ENCODE data around the gene FYN.

FYN gene

DNA sequence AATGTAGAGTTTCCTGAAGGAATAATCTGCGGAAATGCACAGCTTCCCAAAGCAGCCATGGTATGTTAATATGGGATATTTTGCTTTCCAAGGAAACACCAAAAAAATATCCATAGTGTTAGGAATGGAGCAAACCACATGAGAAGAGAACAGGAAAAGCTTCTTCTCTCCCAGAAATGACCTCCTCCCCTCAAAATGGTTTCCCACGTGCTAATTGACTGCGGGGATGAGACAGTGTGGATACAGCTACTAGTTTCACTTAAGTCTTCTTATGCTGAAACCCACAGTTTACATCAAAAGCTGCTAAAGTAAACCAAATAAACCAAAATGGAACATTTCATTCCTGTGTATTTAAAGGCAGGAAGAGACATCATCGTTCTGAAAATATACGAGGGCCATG lies 69.4 kb downstream of the FYN start:
- TF ChIP-seq FOXM1 (IDR thresholded peaks at IDR 0.05; ENCODE audit: borderline replicate concordance, low read depth) (no peak), EGR1 (IDR thresholded peaks at IDR 0.05) (no peak), TEAD4 (IDR thresholded peaks at IDR 0.05) (no peak), EP300 (IDR thresholded peaks at IDR 0.05; ENCODE audit: borderline replicate concordance) (no peak), TAF1 (IDR thresholded peaks at IDR 0.05; ENCODE audit: low read depth) (no peak), RAD21 (IDR thresholded peaks at IDR 0.05; ENCODE audit: low read depth) (no peak), CEBPB (IDR thresholded peaks at IDR 0.05) (no peak)
- TF ChIP-seq, protein P1, sequence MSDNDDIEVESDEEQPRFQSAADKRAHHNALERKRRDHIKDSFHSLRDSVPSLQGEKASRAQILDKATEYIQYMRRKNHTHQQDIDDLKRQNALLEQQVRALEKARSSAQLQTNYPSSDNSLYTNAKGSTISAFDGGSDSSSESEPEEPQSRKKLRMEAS (IDR thresholded peaks at IDR 0.05), result no peak
- TF ChIP-seq, protein P2, sequence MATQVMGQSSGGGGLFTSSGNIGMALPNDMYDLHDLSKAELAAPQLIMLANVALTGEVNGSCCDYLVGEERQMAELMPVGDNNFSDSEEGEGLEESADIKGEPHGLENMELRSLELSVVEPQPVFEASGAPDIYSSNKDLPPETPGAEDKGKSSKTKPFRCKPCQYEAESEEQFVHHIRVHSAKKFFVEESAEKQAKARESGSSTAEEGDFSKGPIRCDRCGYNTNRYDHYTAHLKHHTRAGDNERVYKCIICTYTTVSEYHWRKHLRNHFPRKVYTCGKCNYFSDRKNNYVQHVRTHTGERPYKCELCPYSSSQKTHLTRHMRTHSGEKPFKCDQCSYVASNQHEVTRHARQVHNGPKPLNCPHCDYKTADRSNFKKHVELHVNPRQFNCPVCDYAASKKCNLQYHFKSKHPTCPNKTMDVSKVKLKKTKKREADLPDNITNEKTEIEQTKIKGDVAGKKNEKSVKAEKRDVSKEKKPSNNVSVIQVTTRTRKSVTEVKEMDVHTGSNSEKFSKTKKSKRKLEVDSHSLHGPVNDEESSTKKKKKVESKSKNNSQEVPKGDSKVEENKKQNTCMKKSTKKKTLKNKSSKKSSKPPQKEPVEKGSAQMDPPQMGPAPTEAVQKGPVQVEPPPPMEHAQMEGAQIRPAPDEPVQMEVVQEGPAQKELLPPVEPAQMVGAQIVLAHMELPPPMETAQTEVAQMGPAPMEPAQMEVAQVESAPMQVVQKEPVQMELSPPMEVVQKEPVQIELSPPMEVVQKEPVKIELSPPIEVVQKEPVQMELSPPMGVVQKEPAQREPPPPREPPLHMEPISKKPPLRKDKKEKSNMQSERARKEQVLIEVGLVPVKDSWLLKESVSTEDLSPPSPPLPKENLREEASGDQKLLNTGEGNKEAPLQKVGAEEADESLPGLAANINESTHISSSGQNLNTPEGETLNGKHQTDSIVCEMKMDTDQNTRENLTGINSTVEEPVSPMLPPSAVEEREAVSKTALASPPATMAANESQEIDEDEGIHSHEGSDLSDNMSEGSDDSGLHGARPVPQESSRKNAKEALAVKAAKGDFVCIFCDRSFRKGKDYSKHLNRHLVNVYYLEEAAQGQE (IDR thresholded peaks at IDR 0.05; ENCODE audit: low read depth), result no peak

DNA sequence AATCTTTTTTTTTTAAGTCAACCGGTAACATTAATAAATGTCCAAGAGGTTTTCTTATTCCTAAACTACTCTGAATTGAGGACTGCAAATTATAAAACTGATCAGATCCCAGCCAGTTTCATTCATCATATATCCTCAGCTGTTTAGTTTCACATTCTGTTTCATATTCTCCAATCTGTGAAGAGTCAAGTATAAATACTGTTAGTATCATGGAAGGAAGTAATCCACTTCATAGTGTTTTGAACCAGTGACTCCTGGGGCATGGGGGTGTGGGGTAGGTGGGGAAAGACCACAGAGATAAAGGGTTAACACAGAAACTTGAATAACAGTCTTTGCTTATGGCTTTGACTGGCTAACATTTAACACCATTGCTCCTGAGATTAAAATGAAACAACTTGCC lies 69.9 kb downstream of the FYN start:
- TF ChIP-seq CREB1 (IDR thresholded peaks at IDR 0.05; ENCODE audit: low read depth) (no peak), RAD21 (IDR thresholded peaks at IDR 0.05; ENCODE audit: low read depth) (no peak), TAF1 (IDR thresholded peaks at IDR 0.05; ENCODE audit: low read depth) (no peak), CEBPB (IDR thresholded peaks at IDR 0.05) (no peak), YY1 (IDR thresholded peaks at IDR 0.05; ENCODE audit: low read depth) (no peak), EGR1 (IDR thresholded peaks at IDR 0.05) (no peak), ZBTB7A (IDR thresholded peaks at IDR 0.05; ENCODE audit: low read depth) (no peak), NFIC (IDR thresholded peaks at IDR 0.05) (no peak), TCF12 (IDR thresholded peaks at IDR 0.05; ENCODE audit: low read depth) (no peak), FOXM1 (IDR thresholded peaks at IDR 0.05; ENCODE audit: borderline replicate concordance, low read depth) (no peak), EP300 (IDR thresholded peaks at IDR 0.05; ENCODE audit: borderline replicate concordance) (no peak), TEAD4 (IDR thresholded peaks at IDR 0.05) (no peak)
- TF ChIP-seq, protein P2 (IDR thresholded peaks at IDR 0.05; ENCODE audit: low read depth), result no peak
- TF ChIP-seq, protein P1 (IDR thresholded peaks at IDR 0.05), result no peak
- TF ChIP-seq, protein P3, sequence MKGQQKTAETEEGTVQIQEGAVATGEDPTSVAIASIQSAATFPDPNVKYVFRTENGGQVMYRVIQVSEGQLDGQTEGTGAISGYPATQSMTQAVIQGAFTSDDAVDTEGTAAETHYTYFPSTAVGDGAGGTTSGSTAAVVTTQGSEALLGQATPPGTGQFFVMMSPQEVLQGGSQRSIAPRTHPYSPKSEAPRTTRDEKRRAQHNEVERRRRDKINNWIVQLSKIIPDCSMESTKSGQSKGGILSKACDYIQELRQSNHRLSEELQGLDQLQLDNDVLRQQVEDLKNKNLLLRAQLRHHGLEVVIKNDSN (IDR thresholded peaks at IDR 0.05), result no peak

DNA sequence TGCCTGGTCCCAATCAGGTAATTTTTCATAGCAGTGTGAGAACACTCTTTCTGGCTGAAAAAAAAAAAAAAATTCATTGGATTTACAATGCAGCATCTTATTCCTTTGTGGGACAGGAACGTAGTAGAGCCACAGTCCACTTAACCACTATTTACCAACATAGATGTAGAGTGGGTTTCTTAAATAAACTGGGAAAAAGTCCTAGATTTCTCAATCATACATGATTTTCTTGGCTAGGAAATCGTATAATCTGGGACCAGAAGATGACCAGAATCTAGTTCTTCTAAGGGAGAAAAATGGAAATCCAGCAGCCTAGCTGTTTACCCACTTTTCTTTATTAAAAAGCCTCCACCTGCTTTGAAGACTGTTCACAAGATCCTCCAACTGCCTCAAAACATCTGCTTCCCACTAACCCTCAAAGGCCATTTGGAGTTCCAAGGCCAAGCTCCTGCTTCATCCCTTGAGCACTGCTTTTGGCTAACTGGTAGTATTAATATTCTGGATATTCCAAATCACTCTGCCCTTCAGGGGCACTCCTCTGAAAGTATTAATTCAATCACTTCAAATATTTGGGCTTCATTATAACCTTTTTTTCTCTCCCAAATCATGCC lies 70.4 kb downstream of the FYN start:
- TF ChIP-seq, protein P3 (IDR thresholded peaks at IDR 0.05), result no peak
- TF ChIP-seq EGR1 (IDR thresholded peaks at IDR 0.05), result no peak
- no peak for TF ChIP-seq ZBTB7A (IDR thresholded peaks at IDR 0.05; ENCODE audit: low read depth)
- TF ChIP-seq TAF1 (IDR thresholded peaks at IDR 0.05; ENCODE audit: low read depth), result no peak
- TF ChIP-seq TCF12 (IDR thresholded peaks at IDR 0.05; ENCODE audit: low read depth), result no peak
- no peak for TF ChIP-seq FOXM1 (IDR thresholded peaks at IDR 0.05; ENCODE audit: borderline replicate concordance, low read depth)
- no peak for TF ChIP-seq NFIC (IDR thresholded peaks at IDR 0.05)

DNA sequence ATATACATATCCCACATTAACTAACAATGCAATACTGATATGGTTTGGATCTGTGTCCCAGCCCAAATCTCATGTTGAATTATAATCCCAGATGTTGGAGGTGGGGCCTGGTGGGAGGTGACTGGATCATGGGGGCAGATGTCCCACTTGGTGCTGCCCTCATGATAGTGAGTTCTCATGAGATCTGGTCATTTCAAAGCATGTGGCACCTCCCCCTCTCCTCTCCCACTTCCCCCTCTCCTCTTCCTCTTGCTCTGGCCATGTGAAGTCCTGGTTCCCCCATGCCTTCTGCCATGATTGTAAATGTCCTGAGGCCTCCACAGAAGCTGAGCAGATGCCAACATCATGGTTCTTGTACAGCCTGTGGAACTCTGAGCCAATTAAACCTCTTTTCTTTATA lies 71.2 kb downstream of the FYN start:
- TF ChIP-seq NFIC (IDR thresholded peaks at IDR 0.05) (no peak), YY1 (IDR thresholded peaks at IDR 0.05; ENCODE audit: low read depth) (no peak), EP300 (IDR thresholded peaks at IDR 0.05; ENCODE audit: borderline replicate concordance) (no peak), ZBTB7A (IDR thresholded peaks at IDR 0.05; ENCODE audit: low read depth) (no peak), TEAD4 (IDR thresholded peaks at IDR 0.05) (no peak), FOXM1 (IDR thresholded peaks at IDR 0.05; ENCODE audit: borderline replicate concordance, low read depth) (no peak), EGR1 (IDR thresholded peaks at IDR 0.05) (no peak), TAF1 (IDR thresholded peaks at IDR 0.05; ENCODE audit: low read depth) (no peak), CEBPB (IDR thresholded peaks at IDR 0.05) (no peak)
- TF ChIP-seq, protein P2 (IDR thresholded peaks at IDR 0.05; ENCODE audit: low read depth), result no peak
- TF ChIP-seq, protein P3 (IDR thresholded peaks at IDR 0.05), result no peak
- TF ChIP-seq, protein P1 (IDR thresholded peaks at IDR 0.05), result no peak

Data from Ishikawa (cell line).